HepG2 (cell line): ENCODE results near the gene STK32C. TPM values are rescaled to one million over a fixed set of nuclear protein-coding genes. Genes with fewer than 3 reads are reported as not detected.

ENCODE experiments used
- ATAC-seq: fragments of 200-7000 bp; cut with Tn5 transposase; 3 replicates; pipeline ENCODE4 v1.9.1; 2020; ENCODE audit warnings: mild to moderate bottlenecking, moderate library complexity
- BruUV-seq: library from RNA; stranded (reverse); fragments of 400-500 nt; replicated peaks from 2 replicates; lab custom pipeline; 2021; lab: Mats Ljungman, UMichigan
- CTCF ChIA-PET: fragments of 300-600 bp; formaldehyde crosslinking; extraction: SDS; loops from one replicate; lab custom pipeline; 2021; ENCODE audit warnings: low total read pairs, inconsistent platforms, low intra/inter-chr PET ratio; lab: Yijun Ruan, JAX
- POLR2A ChIA-PET: fragments of 350-600 bp; sonication (Branson Sonifier 250); formaldehyde crosslinking; loops from one replicate; lab custom pipeline; 2020; ENCODE audit warnings: antibody characterized with exemption, inconsistent platforms; lab: Yijun Ruan, JAX
- DNase-seq: peaks from one replicate; pipeline ENCODE4 v3.0.0-alpha.2; 2015; ENCODE audit warnings: low spot score
- FAIRE-seq: peaks from 3 replicates; lab custom pipeline; 2011; peaks lifted over from hg19 to GRCh38; lab: Jason Lieb, UNC
- H2AFZ ChIP-seq: one replicate; pipeline ENCODE4 v1.6.1; 2011; ENCODE audit warnings: low read length, inconsistent platforms
- H3K27ac ChIP-seq: fragments of 300-600 bp; 3 replicates; pipeline ENCODE4 v1.8.0; 2011; ENCODE audit warnings: mixed run types, mild to moderate bottlenecking, mixed read lengths, low read length, inconsistent platforms; ENCODE audit not compliant: insufficient read depth; ENCODE audit errors: extremely low read length
- H3K27me3 ChIP-seq, 2 experiments: fragments of 200-600 bp in 1 of 2; 2 replicates in 1 of 2; 3 replicates in 1 of 2; pipeline versions ENCODE4 v1.6.0 to v1.8.0; 2011; ENCODE audit warnings: low read length in 2 of 2, mild to moderate bottlenecking in 2 of 2, moderate library complexity in 2 of 2, inconsistent platforms in 1 of 2; ENCODE audit not compliant: insufficient read depth in 2 of 2, control insufficient read depth in 1 of 2
- H3K36me3 ChIP-seq, 2 experiments: fragments of 200-600 bp in 1 of 2; replicated peaks in 1 of 2; 2 replicates in 1 of 2; 3 replicates in 1 of 2; pipeline versions ENCODE4 v1.5.1 to v1.8.0; 2011; ENCODE audit warnings: low read length in 2 of 2, inconsistent platforms in 1 of 2; ENCODE audit not compliant: insufficient read depth in 2 of 2, control insufficient read depth in 1 of 2
- H3K4me1 ChIP-seq: 2 replicates; pipeline ENCODE4 v1.5.1; 2012; ENCODE audit warnings: low read length, inconsistent platforms; ENCODE audit not compliant: insufficient read depth
- H3K4me2 ChIP-seq: 2 replicates; pipeline ENCODE4 v1.6.0; 2011; ENCODE audit warnings: low read depth, low read length, inconsistent platforms
- H3K4me3 ChIP-seq, 3 experiments: fragments of 200-600 bp in 1 of 3; sonication (generic), shearing (Covaris generic) in 1 of 3; replicated peaks in 1 of 3; 2 replicates each; pipeline ENCODE4 v1.5.1; 2011 to 2016; ENCODE audit warnings: low read length in 3 of 3, inconsistent platforms in 2 of 3, low read depth in 2 of 3, mild to moderate bottlenecking in 2 of 3, control low read depth in 1 of 3, mixed read lengths in 1 of 3; ENCODE audit not compliant: insufficient read depth in 1 of 3
- H3K79me2 ChIP-seq: one replicate; pipeline ENCODE4 v1.6.1; 2011; ENCODE audit warnings: low read length, inconsistent platforms; ENCODE audit not compliant: insufficient read depth
- H3K9ac ChIP-seq: 2 replicates; pipeline ENCODE4 v1.6.0; 2011; ENCODE audit warnings: mild to moderate bottlenecking, low read depth, low read length, inconsistent platforms; ENCODE audit not compliant: insufficient read depth
- H3K9me3 ChIP-seq: 2 replicates; pipeline ENCODE4 v1.5.1; 2012; ENCODE audit warnings: mild to moderate bottlenecking, low read length
- H4K20me1 ChIP-seq: 2 replicates; pipeline ENCODE4 v1.6.0; 2011; ENCODE audit warnings: inconsistent platforms, mild to moderate bottlenecking, low read length, moderate library complexity; ENCODE audit not compliant: insufficient read depth
- E2F1 ChIP-seq: sonication (generic); formaldehyde crosslinking; IDR thresholded peaks from 2 replicates; pipeline ENCODE4 v1.5.0; 2020; ENCODE audit warnings: missing genetic modification reagents
- MYC ChIP-seq: sonication (generic); formaldehyde crosslinking; IDR thresholded peaks from 2 replicates; pipeline ENCODE4 v1.9.0; 2021; ENCODE audit warnings: missing genetic modification reagents, borderline replicate concordance
- PITX1 ChIP-seq: sonication (generic); formaldehyde crosslinking; IDR thresholded peaks from 2 replicates; pipeline ENCODE4 v1.5.1; 2020; ENCODE audit warnings: mild to moderate bottlenecking, missing genetic modification reagents
- SIX4 ChIP-seq: sonication (generic); formaldehyde crosslinking; IDR thresholded peaks from 2 replicates; pipeline ENCODE4 v1.4.0; 2020; ENCODE audit warnings: missing genetic modification reagents
- ZFP36L2 ChIP-seq: sonication (generic); formaldehyde crosslinking; IDR thresholded peaks from 2 replicates; pipeline ENCODE4 v1.4.0; 2020; ENCODE audit warnings: missing genetic modification reagents
- ZNF547 ChIP-seq: sonication (generic); formaldehyde crosslinking; IDR thresholded peaks from 2 replicates; pipeline ENCODE4 v1.5.1; 2020; ENCODE audit warnings: mild to moderate bottlenecking, missing genetic modification reagents
- ZNF574 ChIP-seq: sonication (generic); formaldehyde crosslinking; IDR thresholded peaks from 2 replicates; pipeline ENCODE4 v1.4.0; 2020; ENCODE audit warnings: missing genetic modification reagents
- ZNF614 ChIP-seq: IDR thresholded peaks from 2 replicates; pipeline ENCODE4 v1.6.1; 2018; ENCODE audit warnings: missing biosample characterization, missing genetic modification reagents, inconsistent platforms, borderline replicate concordance
- ZNF616 ChIP-seq: sonication (generic); formaldehyde crosslinking; IDR thresholded peaks from 2 replicates; pipeline ENCODE4 v1.5.0; 2020; ENCODE audit warnings: low read depth, mild to moderate bottlenecking, missing genetic modification reagents
- WGBS: methylation state at CpG from one replicate; pipeline ENCODE4 v1.1.6; 2017; ENCODE audit warnings: low lambda C conversion rate; 5-methylcytosine and 5-hydroxymethylcytosine counted together
- in situ Hi-C: cut with HindIII; loops from 2 replicates; pipeline ENCODE4 v1.10.0; 2017; ENCODE audit warnings: low pct_unique_long_range_greater_than_20kb; ENCODE audit not compliant: extremely low pct_ligation_motif_present
- intact Hi-C: fragments of 100-400 bp; cut with micrococcal nuclease; formaldehyde crosslinking; loops from one replicate; pipeline ENCODE4 v1.10.0; 2022; ENCODE audit not compliant: unreplicated experiment
- polyA plus RNA-seq, 8 experiments: library from polyadenylated mRNA; depleted of rRNA in 3 of 8; stranded (reverse) in 7 of 8; unstranded in 1 of 8; fragments of >200 nt; fragmentation: Illumina TruSeq in 4 of 8; extraction: Trizol in 4 of 8; gene quantifications; 2 replicates each; pipeline versions ENCODE4 v1.2.1 to v1.2.3, GENCODE V29; 2011 to 2016; ENCODE audit warnings: low read depth in 4 of 8, missing spikeins in 1 of 8, mixed read lengths in 1 of 8; ENCODE audit not compliant: insufficient read depth in 1 of 8
- total RNA-seq, 5 experiments: library from RNA; depleted of rRNA; stranded (reverse); fragments of >200 nt; fragmentation: Illumina TruSeq; extraction: Trizol; gene quantifications; 2 replicates each; pipeline ENCODE4 v1.2.3, GENCODE V29; 2016; ENCODE audit warnings: low read depth in 1 of 5
- TF ChIP-seq, protein P1 (sequence below): sonication (generic); formaldehyde crosslinking; IDR thresholded peaks from 2 replicates; pipeline ENCODE4 v1.4.0; 2020; ENCODE audit warnings: missing genetic modification reagents; ENCODE audit errors: not compliant biosample characterization
- TF ChIP-seq, protein P2 (sequence below), 2 experiments: sonication (generic) in 1 of 2; formaldehyde crosslinking in 1 of 2; IDR thresholded peaks; 2 replicates each; pipeline versions ENCODE4 v1.6.1 to v1.9.0; 2014 to 2022; ENCODE audit warnings: antibody characterized with exemption in 1 of 2, borderline replicate concordance in 1 of 2, inconsistent platforms in 1 of 2, low read depth in 1 of 2, missing genetic modification reagents in 1 of 2

The STK32C gene
- total and polyA plus RNA-seq, 2 of the 13 experiments (the other 11 are each of a cell fraction or from before 2014, with no cell fraction given): 10.9 to 19.4 TPM

DNA sequence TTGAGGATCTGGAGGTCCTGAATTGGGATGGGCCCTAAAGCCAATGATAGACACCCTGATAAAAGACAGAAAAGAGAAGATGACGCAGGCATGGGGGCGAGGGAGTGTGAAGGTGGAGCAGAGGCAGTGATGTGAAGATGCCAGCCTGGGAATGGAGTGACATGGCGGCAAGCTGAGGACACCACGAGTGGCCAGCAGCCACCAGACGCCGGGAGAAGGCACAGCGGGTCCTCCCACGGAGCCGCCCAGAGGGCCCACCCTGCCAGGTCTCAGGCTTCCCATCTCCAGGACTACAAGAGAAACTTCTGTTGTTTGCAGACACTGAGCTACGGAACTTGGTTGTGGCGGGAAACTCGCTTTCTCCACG, 76.1 kb downstream of the STK32C start:
- POLR2A ChIA-PET: no interaction called here
- Histone ChIP-seq H3K79me2 (no peaks in the 10 kb centered on the region), H3K4me2 (no peak overlapping the region), H2AFZ (no peak overlapping the region), H3K9me3 (no peaks in the 10 kb centered on the region), H3K4me1 (no peaks in the 10 kb centered on the region), H4K20me1 (no peaks in the 10 kb centered on the region), H3K4me3 (no peak overlapping the region), H3K27ac (no peak overlapping the region), H3K9ac (no peak overlapping the region), H3K27me3 (no peaks in the 10 kb centered on the region), H3K36me3 (no peaks in the 10 kb centered on the region)
- CTCF ChIA-PET: no interaction called here
- whole genome bisulfite sequencing: 90% methylated on average over 13 of the region's 13 CpGs
- FAIRE-seq: no peak
- DNase-seq: no peak
- in situ Hi-C loops: no loop called here
- intact Hi-C loops: no loop called here
- no TSS peak for BruUV-seq
- no peak for ATAC-seq
- no peak for TF ChIP-seq SIX4 (CRISPR knock-in tag)
- TF ChIP-seq, protein P1, sequence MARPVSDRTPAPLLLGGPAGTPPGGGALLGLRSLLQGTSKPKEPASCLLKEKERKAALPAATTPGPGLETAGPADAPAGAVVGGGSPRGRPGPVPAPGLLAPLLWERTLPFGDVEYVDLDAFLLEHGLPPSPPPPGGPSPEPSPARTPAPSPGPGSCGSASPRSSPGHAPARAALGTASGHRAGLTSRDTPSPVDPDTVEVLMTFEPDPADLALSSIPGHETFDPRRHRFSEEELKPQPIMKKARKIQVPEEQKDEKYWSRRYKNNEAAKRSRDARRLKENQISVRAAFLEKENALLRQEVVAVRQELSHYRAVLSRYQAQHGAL (CRISPR knock-in tag): no peak
- no peak for TF ChIP-seq MYC (CRISPR knock-in tag)
- no peak for TF ChIP-seq E2F1 (CRISPR knock-in tag)
- TF ChIP-seq, protein P2, sequence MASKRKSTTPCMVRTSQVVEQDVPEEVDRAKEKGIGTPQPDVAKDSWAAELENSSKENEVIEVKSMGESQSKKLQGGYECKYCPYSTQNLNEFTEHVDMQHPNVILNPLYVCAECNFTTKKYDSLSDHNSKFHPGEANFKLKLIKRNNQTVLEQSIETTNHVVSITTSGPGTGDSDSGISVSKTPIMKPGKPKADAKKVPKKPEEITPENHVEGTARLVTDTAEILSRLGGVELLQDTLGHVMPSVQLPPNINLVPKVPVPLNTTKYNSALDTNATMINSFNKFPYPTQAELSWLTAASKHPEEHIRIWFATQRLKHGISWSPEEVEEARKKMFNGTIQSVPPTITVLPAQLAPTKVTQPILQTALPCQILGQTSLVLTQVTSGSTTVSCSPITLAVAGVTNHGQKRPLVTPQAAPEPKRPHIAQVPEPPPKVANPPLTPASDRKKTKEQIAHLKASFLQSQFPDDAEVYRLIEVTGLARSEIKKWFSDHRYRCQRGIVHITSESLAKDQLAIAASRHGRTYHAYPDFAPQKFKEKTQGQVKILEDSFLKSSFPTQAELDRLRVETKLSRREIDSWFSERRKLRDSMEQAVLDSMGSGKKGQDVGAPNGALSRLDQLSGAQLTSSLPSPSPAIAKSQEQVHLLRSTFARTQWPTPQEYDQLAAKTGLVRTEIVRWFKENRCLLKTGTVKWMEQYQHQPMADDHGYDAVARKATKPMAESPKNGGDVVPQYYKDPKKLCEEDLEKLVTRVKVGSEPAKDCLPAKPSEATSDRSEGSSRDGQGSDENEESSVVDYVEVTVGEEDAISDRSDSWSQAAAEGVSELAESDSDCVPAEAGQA (IDR thresholded peaks at IDR 0.05; ENCODE audit: low read depth): no peak
- TF ChIP-seq, protein P2 (CRISPR knock-in tag; IDR thresholded peaks at IDR 0.05; ENCODE audit: borderline replicate concordance): no peak
- TF ChIP-seq ZFP36L2 (CRISPR knock-in tag): no peak
- no peak for TF ChIP-seq ZNF547 (CRISPR knock-in tag)
- no peak for TF ChIP-seq ZNF574 (CRISPR knock-in tag)
- no peak for TF ChIP-seq ZNF614 (CRISPR knock-in tag)
- no peak for TF ChIP-seq PITX1 (CRISPR knock-in tag)
- no peak for TF ChIP-seq ZNF616 (CRISPR knock-in tag)
